Measurements from ENCODE around the gene SGMS2.

Gene SGMS2

GRCh38 chr4:107831140-107831539, 6.4 kb downstream of the SGMS2 start:
- no peak for DNase-seq

- no peak for DNase-seq
Observed at GRCh38 chr4:107832275-107832807, 7.6 kb downstream of the SGMS2 start.

- no peak for DNase-seq
Observed at GRCh38 chr4:107834241-107834794, 9.6 kb downstream of the SGMS2 start.

DNA sequence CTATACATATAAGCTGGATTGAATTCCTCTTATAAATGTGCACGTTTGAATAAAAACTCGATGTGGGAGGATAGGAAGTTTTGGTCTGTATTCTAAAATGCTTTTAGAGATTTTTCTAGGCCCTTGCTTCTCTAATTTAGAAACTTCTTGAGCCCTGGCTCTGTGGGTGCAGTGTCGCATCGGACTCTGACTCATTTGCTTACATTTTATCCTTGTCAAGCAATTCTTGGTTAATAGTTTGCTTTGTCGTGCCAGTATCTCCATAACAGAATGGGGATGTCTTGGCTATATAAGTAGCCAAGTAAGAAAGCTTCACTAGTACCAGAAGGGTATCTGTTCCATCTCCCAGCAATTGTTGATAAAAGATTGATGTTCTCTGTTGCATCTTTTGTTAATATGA, 10.7 kb downstream of the SGMS2 start:
- DNase-seq: no peak

- DNase-seq: no peak
Observed at GRCh38 chr4:107837317-107837716, 12.6 kb downstream of the SGMS2 start.

DNA sequence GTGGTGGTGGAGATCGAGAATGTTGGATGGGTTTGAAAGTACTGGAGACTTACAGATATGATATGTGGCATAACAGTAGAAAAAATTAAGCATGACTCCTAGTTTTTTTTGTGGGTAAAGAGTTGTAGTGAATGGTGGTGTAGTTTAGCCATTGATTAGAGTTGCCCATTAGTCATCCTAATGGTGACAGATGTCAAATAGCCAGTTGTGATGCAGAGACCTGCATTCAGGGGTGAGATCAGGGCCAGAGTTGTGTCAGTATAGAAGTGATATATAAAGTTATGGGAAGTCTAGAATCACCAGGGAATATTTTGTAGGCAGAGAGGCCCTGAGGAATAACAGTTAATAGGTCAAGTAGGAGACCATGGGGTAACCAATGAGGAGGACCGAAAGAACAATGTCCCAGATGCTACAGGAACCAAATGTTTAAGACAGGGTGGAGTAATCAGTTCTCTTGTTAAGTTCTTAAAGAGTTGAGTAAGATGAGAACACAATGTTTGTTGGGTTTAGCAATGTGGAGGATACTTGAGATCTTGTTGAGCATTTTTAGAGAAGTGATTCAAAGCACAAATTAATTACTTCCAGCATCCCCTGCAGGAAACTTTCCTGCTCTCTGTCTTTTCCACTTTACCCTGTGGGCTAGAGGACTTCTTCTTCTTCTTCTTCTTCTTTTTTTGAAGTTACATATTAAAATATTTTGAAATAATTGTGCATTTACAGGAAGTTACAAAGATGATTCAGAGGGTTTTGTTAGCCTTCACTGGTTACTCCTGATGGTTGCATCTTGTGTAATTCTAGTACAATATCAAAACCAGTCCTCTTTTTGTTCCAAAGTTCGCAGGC, 13.3 kb downstream of the SGMS2 start:
- no peak for DNase-seq

DNA sequence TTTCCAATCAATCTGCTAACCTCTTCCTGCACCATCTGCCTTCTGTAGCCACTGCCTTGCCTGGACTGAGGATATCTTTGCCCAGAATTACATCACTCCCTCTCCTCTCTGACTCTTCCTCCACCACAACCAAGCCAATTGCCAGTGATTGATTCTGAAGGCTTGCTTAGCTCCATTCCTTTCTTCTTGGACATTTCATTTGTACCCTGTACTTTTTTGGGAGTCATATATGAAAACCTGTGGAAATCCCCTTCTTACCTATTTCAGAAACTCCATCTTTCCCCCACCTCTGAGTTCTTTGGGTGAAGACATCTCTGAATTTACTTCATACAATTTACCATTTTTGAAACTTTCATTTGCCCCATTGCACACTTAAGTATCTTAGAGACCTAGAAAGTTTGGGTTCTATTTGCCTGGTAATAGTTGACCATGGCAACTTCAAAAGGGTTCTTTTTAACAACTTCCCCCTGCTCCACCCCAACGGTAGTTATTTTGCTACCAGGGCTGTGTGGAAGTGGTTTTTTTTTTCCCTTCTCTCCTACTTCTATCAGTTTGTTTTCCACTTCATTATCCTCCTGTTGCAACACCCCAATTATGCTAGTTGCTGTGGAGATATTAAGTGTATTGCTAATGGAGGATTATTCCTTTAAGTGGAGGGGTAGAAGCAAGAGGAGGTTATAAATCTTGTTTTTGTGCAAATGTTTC, 14.3 kb downstream of the SGMS2 start:
- DNase-seq: no peak

GRCh38 chr4:107843391-107843790, 18.7 kb downstream of the SGMS2 start:
- DNase-seq: no peak

- DNase-seq: no peak
Observed at GRCh38 chr4:107845681-107846080, 20.9 kb downstream of the SGMS2 start.

DNA sequence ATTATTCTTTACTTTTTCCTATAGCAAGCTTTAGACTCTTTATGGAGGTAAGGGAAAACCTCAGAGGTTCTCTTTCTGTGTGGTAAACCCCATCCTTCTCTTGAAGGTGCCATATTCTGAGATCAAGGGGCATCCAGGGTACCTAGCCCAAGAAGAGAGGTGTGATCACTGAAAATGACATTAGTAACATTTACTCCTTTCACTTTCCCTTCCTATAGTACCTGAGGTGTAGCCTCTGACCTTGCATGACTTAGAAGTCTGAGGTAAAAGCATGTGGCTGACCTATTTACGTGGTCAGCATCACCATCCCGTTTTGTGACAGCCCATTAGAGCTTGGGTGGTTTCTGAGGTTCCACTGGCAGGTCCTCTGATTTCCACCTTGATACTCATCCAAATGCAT, 25.7 kb downstream of the SGMS2 start:
- no peak for DNase-seq

DNA sequence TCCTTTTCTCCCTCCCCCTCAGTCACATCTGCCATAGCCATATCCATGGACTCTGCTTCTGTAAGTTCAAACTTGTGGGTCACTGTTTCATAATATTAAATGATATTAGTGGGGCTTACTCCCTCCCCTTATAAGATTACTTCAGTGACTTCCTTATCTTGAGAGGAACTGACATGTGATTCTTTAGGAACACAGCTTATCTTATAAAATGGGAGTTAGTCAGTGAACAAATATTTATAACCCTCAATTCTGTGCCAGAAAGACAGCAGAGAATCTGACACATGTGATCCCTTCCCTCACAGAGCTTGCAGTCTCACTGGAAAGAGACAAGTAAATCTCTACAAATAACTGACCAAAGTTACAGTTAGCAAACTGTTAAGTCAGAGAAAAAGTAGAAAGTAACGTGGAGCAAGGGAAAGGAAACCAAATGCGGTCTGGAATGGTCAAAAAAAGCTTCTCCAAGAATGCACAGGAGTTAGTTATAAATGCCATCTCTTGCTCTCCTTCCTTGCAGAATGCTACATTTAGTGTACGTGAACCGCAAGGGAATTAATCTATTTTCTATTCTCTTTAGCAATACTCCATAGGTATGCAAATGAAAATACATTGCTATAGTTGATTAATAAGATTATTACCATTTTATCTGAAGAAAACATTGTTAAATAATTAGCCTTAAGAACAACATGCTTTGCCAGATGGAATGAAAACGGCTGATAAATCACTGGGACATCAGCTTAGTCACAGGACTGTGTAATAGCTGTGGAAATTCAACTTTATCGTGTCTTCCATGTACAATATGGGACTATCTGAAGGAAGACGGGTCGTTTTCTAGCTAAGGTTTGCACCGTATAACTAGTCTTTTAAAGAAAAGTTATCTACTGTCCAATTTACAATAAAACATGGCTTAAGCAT, 29.0 kb downstream of the SGMS2 start:
- no peak for DNase-seq

GRCh38 chr4:107854356-107855022, 29.8 kb downstream of the SGMS2 start:
- DNase-seq: no peak

- DNase-seq: no peak
Observed at GRCh38 chr4:107855723-107856122, 31.0 kb downstream of the SGMS2 start.

GRCh38 chr4:107856901-107857300, 32.2 kb downstream of the SGMS2 start:
- no peak for DNase-seq

GRCh38 chr4:107857741-107858140, 33.0 kb downstream of the SGMS2 start:
- DNase-seq: no peak

DNA sequence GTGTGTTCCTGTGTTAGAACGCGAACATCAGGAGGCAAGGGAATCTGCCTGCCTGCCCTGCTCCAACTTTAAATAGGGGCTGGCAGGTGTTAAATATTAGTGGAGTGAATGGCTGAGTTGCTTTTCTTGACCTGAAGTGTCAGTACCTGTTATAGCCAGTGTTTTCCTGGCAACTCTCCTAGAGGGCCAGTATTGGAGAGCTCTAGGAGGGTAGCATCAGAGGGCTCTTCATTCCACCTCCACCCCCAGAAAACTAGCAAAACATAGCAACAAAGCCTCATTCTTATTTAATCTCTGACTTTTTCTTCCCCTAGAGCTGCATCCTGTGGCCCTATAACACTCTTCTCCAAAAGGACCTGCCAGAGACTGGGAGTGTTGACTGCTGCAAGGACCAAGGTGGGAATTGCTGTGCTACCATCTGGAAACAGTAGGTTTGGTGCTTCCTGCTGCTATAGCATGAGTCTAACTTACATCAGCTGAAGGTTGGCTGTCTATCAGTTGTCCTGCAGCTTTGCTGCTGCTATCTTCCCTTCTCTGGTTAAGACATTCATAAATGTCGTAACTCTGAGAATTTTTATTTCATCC, 33.5 kb downstream of the SGMS2 start:
- DNase-seq: no peak

GRCh38 chr4:107862658-107863057, 37.9 kb downstream of the SGMS2 start:
- peak; percentile 4 for DNase-seq

GRCh38 chr4:107863416-107863815, 38.7 kb downstream of the SGMS2 start:
- no peak for DNase-seq

DNA sequence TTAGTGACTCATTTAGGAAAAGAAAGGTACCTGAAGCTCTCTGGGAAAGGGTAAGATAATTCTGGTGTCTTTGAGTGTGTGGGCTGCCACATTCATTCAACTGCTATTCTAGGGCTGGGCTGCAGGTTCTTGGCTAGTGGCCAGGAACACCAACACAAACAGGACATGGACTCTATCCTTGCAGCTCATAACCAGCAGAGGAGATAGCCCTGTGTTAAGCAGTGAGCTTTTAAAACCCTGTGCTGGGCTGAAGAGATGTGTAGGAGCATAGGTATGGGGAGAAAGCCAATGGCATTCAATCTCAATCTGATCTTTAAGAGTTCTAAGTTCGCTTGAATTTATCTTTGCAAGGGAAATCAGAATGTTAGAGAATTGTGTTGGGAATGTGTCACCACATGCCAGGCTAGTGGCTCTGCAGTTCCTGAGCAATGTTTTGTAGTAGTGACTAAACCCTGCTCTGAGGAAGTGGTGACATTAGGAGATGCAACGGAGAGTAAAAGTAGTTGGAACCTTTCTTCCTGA, 39.2 kb downstream of the SGMS2 start:
- no peak for DNase-seq

DNA sequence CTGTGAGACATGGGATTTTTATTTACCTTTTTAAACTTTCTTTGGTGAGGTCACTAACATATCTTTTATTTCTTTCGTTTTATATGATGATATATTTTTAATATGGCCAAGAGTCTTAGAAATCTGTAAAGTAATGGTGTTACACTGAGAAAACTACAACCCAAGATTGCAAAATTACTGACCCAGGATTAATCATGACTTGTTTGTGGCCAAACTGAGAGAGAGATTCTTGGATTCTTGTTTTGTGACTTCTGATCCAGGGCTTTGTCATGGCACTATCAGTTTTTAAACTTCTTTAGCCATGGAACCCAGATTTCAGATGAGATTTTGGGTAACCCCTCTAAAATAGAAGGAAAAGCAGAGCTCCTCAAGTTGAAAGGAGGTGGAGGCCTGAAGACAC, 42.0 kb downstream of the SGMS2 start:
- no peak for DNase-seq

DNA sequence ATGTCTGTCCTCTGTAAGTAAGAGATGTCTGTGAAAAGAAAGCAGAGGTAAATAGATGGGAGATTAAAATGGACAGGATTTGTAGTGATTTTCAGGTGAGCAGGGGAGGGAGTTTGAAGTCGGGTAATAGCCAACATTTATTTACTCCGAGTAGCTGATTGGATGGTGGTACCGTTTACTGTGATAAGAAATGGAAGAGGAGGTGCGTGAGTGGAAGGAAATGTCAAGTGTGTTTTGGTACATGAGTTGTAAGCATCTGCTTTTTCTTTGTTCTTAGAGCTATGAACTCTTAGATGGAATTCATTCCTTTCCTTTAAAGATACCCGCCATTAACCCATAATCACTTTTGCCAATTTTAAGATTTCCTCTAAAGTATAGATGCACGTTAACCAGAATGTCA, 45.5 kb downstream of the SGMS2 start:
- DNase-seq: no peak
